ENCODE measurements around the gene C17orf50.

DNA sequence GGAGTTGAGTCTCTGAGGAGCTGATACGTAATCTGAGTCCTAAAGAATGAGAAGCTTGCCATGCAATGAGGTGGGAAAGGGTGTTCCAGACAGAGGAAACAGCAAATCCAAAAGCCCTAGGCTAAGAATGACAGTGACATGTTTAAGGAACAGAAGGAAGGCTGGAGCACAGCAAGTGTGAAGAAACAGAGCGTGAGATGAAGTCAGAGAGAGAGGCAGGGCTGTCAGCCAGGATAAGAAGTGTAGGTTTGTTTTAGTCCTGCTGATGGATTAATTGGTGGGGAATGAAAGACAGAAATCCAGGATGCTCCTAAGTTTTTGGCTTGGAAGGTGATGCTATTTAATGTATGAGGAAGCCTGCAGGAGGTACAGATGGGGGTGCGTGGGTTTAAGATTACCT lies 20.3 kb downstream of the C17orf50 start:
- TF ChIP-seq, protein P1, sequence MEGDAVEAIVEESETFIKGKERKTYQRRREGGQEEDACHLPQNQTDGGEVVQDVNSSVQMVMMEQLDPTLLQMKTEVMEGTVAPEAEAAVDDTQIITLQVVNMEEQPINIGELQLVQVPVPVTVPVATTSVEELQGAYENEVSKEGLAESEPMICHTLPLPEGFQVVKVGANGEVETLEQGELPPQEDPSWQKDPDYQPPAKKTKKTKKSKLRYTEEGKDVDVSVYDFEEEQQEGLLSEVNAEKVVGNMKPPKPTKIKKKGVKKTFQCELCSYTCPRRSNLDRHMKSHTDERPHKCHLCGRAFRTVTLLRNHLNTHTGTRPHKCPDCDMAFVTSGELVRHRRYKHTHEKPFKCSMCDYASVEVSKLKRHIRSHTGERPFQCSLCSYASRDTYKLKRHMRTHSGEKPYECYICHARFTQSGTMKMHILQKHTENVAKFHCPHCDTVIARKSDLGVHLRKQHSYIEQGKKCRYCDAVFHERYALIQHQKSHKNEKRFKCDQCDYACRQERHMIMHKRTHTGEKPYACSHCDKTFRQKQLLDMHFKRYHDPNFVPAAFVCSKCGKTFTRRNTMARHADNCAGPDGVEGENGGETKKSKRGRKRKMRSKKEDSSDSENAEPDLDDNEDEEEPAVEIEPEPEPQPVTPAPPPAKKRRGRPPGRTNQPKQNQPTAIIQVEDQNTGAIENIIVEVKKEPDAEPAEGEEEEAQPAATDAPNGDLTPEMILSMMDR (IDR thresholded peaks at IDR 0.05 in 2 of 3, conservative IDR thresholded peaks at IDR 0.05 in 1 of 3; ENCODE audit: borderline replicate concordance in 1 of 3, insufficient read depth in 1 of 3, low read depth in 2 of 3, low read length in 2 of 3): no peak
- no peak for TF ChIP-seq POLR2A (IDR thresholded peaks at IDR 0.05; ENCODE audit: borderline replicate concordance, extremely low read depth, insufficient read depth, insufficient read length)
- TF ChIP-seq EZH2 (IDR thresholded peaks at IDR 0.05): no peak
- no peak for TF ChIP-seq CEBPB (IDR thresholded peaks at IDR 0.05; ENCODE audit: low read depth)
- no peak for TF ChIP-seq POLR2AphosphoS5 (IDR thresholded peaks at IDR 0.05; ENCODE audit: low read depth, low read length)
- TF ChIP-seq ZFX (IDR thresholded peaks at IDR 0.05): no peak
- no peak for TF ChIP-seq CBX3 (IDR thresholded peaks at IDR 0.05; ENCODE audit: low read depth)
- no peak for TF ChIP-seq YY1 (IDR thresholded peaks at IDR 0.05; ENCODE audit: extremely low read depth, insufficient replicate concordance, low read depth, low read length)
- TF ChIP-seq ZNF274 (IDR thresholded peaks at IDR 0.05; ENCODE audit: low read depth, low read length): no peak
- TF ChIP-seq, protein P2, sequence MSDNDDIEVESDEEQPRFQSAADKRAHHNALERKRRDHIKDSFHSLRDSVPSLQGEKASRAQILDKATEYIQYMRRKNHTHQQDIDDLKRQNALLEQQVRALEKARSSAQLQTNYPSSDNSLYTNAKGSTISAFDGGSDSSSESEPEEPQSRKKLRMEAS (IDR thresholded peaks at IDR 0.05): no peak
- no peak for TF ChIP-seq RAD21 (IDR thresholded peaks at IDR 0.05; ENCODE audit: low read depth)
- TF ChIP-seq, protein P3, sequence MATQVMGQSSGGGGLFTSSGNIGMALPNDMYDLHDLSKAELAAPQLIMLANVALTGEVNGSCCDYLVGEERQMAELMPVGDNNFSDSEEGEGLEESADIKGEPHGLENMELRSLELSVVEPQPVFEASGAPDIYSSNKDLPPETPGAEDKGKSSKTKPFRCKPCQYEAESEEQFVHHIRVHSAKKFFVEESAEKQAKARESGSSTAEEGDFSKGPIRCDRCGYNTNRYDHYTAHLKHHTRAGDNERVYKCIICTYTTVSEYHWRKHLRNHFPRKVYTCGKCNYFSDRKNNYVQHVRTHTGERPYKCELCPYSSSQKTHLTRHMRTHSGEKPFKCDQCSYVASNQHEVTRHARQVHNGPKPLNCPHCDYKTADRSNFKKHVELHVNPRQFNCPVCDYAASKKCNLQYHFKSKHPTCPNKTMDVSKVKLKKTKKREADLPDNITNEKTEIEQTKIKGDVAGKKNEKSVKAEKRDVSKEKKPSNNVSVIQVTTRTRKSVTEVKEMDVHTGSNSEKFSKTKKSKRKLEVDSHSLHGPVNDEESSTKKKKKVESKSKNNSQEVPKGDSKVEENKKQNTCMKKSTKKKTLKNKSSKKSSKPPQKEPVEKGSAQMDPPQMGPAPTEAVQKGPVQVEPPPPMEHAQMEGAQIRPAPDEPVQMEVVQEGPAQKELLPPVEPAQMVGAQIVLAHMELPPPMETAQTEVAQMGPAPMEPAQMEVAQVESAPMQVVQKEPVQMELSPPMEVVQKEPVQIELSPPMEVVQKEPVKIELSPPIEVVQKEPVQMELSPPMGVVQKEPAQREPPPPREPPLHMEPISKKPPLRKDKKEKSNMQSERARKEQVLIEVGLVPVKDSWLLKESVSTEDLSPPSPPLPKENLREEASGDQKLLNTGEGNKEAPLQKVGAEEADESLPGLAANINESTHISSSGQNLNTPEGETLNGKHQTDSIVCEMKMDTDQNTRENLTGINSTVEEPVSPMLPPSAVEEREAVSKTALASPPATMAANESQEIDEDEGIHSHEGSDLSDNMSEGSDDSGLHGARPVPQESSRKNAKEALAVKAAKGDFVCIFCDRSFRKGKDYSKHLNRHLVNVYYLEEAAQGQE (IDR thresholded peaks at IDR 0.05; ENCODE audit: low read depth): no peak
- TF ChIP-seq SRF (IDR thresholded peaks at IDR 0.05; ENCODE audit: low read depth): no peak

All from HCT116 (cell line).